VCaP (cell line): ENCODE data around the gene SLC41A2.
A peak's percentile ranks its signal among the peaks of the same experiment; 100 is the strongest.

Source experiments
- H3K27ac ChIP-seq: fragments of 450-650 bp; 2 replicates; pipeline ENCODE4 v1.5.1; 2017
- CTCF ChIP-seq: fragments of 450-650 bp; conservative IDR thresholded peaks from 2 replicates; pipeline ENCODE4 v1.5.1; 2017; ENCODE audit warnings: mild to moderate bottlenecking, moderate library complexity

SLC41A2 gene

DNA sequence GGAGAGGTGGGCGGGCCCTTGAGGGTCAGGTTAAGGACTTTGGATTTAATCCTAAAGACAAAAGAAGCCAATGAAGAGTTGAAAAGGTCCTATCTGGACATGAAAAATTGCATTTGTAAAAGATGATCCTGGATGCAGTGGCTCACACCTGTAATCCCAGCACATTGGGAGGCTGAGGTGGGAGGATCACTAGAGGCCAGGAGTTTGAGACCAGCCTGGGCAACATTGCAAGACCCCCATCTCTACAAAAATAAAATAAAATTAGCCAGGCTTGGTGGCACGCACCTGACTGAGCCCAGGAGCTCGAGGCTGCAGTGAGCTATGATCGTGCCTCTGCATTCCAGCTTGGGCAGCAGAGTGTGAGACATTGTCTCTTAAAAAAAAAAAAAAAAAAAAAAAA, 2.4 kb upstream of the SLC41A2 start:
- no peak for TF ChIP-seq CTCF
- H3K27ac ChIP-seq: no peak overlapping the region

DNA sequence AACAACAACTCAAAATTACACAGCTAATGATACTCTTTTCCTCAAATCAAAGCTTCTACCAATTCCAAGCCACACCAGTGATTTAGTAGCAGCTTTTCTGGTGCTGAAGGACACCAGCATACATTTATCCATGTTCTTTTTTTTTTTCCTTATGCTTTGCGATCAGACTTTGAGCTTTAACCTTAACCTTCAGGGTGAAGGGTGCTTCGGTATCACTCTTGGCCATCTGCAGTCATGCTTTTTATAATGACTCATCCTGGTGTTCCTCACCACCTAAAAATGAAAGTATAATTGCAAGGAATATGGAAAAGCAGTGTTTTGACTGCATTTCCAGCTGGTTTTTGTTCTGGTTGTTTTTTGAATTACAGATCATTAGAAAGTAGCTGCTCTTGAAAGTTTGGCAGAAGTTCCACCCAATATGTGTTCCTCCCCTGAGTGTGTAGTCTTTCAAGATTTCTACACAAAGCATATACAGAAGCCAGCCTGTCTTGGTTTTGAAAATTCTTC, 1.3 kb upstream of the SLC41A2 start:
- no peak overlapping the region for H3K27ac ChIP-seq
- no peak for TF ChIP-seq CTCF

- TF ChIP-seq CTCF: no peak
- peak overlapping the region; percentile 77 for H3K27ac ChIP-seq
These were observed 780 bp upstream of the SLC41A2 start for GRCh38 chr12:104958805-104959334.

DNA sequence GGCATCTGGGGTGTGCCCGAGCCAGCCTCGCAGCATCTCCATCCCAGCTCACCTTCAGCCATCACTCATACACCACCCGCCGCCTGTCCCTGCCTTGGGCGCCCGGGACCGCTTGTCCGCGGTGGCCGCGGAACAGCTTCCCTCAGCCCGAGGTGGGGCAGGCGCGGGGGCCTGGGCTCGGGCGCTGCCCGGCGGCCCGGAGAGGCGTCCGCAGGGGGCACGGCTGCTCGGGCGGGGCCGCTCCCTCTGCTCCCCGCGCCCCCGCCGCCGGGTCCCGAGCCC, 430 bp downstream of the SLC41A2 start:
- H3K27ac ChIP-seq: peak overlapping the region; percentile 77

GRCh38 chr12:104956870-104957718, 996 bp downstream of the SLC41A2 start:
- peak overlapping the region; percentile 77 for H3K27ac ChIP-seq
- TF ChIP-seq CTCF: no peak

More for the DNA sequence above, 430 bp downstream of the SLC41A2 start:
- TF ChIP-seq CTCF: no peak

DNA sequence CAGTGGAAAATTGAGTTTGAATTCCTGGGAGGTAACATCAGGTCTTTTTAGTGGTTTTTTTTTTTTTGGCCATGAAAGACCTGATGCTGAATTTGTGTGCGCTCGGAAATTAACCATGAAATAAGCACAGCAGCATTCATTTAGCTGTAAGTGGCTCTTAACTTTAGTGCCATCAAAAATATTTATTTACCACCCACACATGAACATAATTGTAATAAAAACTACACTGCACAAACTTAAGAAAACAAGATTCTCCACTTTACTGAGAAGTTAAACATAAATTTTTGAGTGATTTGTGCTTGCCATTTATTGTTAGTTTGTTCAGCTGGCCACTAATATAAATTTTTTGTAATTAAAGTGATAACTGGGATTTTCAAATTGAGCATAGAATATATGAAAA, 2.4 kb downstream of the SLC41A2 start:
- no peak for TF ChIP-seq CTCF

DNA sequence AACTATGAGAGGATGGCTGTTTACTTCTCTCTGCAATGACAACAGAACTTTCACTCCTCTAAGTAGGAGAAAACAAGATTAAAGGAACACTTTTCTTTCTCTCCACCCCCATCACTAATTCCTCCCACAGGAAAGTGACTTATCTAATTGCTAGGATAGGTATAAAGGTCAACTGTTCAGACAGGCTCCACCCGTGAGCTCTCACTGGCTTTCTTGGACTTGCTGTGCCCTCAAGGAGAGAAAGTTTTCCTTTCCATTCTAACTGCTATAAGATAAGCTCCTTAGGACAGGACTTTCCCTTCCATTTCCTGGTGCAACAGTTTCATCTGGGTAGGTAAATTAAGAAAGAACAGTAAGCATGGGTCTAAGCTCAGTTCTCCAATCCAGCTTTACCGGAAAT, 4.8 kb downstream of the SLC41A2 start:
- TF ChIP-seq CTCF: no peak
- H3K27ac ChIP-seq: no peak overlapping the region

More for the DNA sequence above, 2.4 kb downstream of the SLC41A2 start:
- no peak overlapping the region for H3K27ac ChIP-seq
